Breast epithelium (tissue), 3 donors: ENCODE measurements around the gene CHST8.

Experiments used
- CTCF ChIP-seq, 3 donors: fragments of 450-650 bp; IDR thresholded peaks; one replicate each; pipeline ENCODE4 v1.5.1; 2016 to 2017; ENCODE audit warnings: antibody characterized with exemption in 3 of 3, mild to moderate bottlenecking in 3 of 3, moderate library complexity in 3 of 3
- POLR2A ChIP-seq: fragments of 450-650 bp; IDR thresholded peaks from one replicate; pipeline ENCODE4 v1.6.1; 2016; ENCODE audit warnings: antibody characterized with exemption, mild to moderate bottlenecking, moderate library complexity
- POLR2AphosphoS5 ChIP-seq, 3 donors: sonication (generic); formaldehyde crosslinking; IDR thresholded peaks; one replicate each; pipeline ENCODE4 v1.6.1; 2017; ENCODE audit warnings: antibody characterized with exemption in 3 of 3

- TF ChIP-seq POLR2AphosphoS5 (IDR thresholded peaks at IDR 0.05) (no peak), CTCF (IDR thresholded peaks at IDR 0.05) (no peak), POLR2A (no peak)
Observed at GRCh38 chr19:33740811-33741396, 119.2 kb downstream of the CHST8 start.
